ENCODE data around the gene SLC2A5. TPM values are rescaled to one million over a fixed set of nuclear protein-coding genes. Genes with fewer than 3 reads are reported as not detected.

Gene SLC2A5
- total RNA-seq, 4 donors from 2014 or later: 0.16 to 2.7 (median 0.39) TPM

GRCh38 chr1:9079988-9080704, 10.7 kb upstream of the SLC2A5 start:
- 90 to 91% methylated on average over 10 to 12 of the region's 12 CpGs for WGBS, 2 donors (ENCODE audit: low coverage in 1 of 2)
- TF ChIP-seq POLR2AphosphoS5 (IDR thresholded peaks at IDR 0.05) (no peak), POLR2A (IDR thresholded peaks at IDR 0.05) (no peak), EP300 (IDR thresholded peaks at IDR 0.05) (no peak)
- Histone ChIP-seq H3K4me3 (no peak overlapping the region), H3K4me1 (peaks cover 2 to 20% (median 5%) of the 10 kb centered on the region in 3 donors), H3K9me3 (no peaks in the 10 kb centered on the region), H3K27ac (no peak overlapping the region), H3K27me3 (no peaks in the 10 kb centered on the region), H3K36me3 (no peaks in the 10 kb centered on the region)
- no peak for ATAC-seq

DNA sequence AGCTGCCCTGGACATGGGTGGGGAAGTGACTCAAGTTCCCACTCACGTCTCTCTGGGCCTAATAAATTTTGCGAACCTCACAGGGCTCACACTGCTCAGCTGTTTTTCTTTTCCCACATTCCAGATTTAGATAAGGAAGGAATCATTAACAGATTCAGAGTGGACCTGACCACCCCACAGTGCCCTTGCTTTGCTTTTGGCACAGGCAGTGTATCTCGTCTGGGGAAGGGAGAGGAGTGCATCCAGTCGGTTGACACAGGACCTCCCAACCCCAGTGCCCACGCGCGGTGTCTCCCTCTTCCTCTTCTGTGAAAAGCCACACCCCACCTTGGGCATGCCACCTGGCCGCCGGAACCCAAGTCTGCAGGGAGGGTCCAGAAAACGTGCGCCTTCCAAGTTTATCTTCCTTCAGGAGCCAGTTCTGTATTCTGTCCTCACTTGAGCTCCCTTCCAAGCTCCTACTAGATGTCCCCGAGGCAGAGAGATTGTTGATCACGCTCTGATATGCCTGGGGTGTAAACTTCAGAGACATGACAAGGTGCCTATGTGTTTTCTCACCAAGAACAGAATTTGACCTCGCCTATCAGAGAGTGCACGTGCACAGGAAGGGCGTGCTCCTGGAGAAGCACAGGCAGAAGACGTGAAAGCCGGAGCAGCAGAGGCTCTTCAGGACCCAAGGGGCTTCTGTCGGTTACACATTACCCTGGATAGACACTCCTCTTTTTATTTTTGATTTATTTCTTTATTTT, 9.5 kb upstream of the SLC2A5 start:
- Histone ChIP-seq H3K4me1 (peaks cover 0 to 8% (median 0%) of the 10 kb centered on the region in 3 donors), H3K4me3 (no peak overlapping the region), H3K9me3 (no peaks in the 10 kb centered on the region), H3K27me3 (no peaks in the 10 kb centered on the region), H3K27ac (no peak overlapping the region), H3K36me3 (no peaks in the 10 kb centered on the region)
- TF ChIP-seq CTCF (IDR thresholded peaks at IDR 0.05) (no peak), POLR2A (IDR thresholded peaks at IDR 0.05) (no peak), EP300 (IDR thresholded peaks at IDR 0.05) (no peak), POLR2AphosphoS5 (IDR thresholded peaks at IDR 0.05) (no peak)
- WGBS, 2 donors (ENCODE audit: low coverage in 1 of 2): 79 to 85% methylated on average over 9 to 19 of the region's 19 CpGs
- ATAC-seq: no peak

GRCh38 chr1:9078015-9078751, 8.7 kb upstream of the SLC2A5 start:
- Histone ChIP-seq H3K27me3 (no peaks in the 10 kb centered on the region), H3K9me3 (no peaks in the 10 kb centered on the region), H3K4me3 (no peak overlapping the region), H3K36me3 (no peaks in the 10 kb centered on the region), H3K4me1 (peaks cover 0 to 8% (median 0%) of the 10 kb centered on the region in 3 donors), H3K27ac (no peak overlapping the region)
- no peak for TF ChIP-seq POLR2A (IDR thresholded peaks at IDR 0.05)
- TF ChIP-seq POLR2AphosphoS5 (IDR thresholded peaks at IDR 0.05): no peak
- TF ChIP-seq EP300 (IDR thresholded peaks at IDR 0.05): no peak
- no peak for TF ChIP-seq CTCF (IDR thresholded peaks at IDR 0.05)
- ATAC-seq: no peak
- WGBS, 2 donors (ENCODE audit: low coverage in 1 of 2): 77 to 80% methylated on average over 8 to 9 of the region's 9 CpGs

DNA sequence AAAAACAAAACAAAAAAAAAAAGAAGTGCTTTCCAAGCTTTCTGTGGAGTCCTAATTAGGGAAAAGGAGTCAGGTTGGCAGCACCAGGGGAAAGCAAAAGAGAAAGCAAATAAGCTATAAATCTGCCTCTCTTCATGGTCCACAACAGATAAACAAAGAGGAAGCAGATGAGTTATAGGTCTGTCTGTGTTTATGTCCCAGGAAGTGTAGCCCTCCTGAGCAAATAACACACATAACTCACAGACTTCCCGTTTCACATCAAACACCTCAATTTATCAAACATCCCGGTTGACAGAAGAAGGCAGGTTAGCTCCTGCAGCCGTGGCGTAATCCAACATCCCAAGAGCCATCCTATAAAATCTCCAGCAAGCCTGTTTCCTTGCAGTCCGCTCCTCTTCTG, 5.6 kb upstream of the SLC2A5 start:
- no peaks in the 10 kb centered on the region for H3K9me3 ChIP-seq
- no peaks in the 10 kb centered on the region for H3K27me3 ChIP-seq
- peaks cover 0 to 23% (median 0%) of the 10 kb centered on the region in 3 donors for H3K4me1 ChIP-seq
- TF ChIP-seq EP300 (IDR thresholded peaks at IDR 0.05): no peak
- no peak overlapping the region for H3K4me3 ChIP-seq
- WGBS, 2 donors (ENCODE audit: low coverage in 1 of 2): 56 to 63% methylated on average over 5 of the region's 5 CpGs
- ATAC-seq: no peak
- H3K36me3 ChIP-seq: no peaks in the 10 kb centered on the region
- no peak overlapping the region for H3K27ac ChIP-seq

GRCh38 chr1:9073143-9073542, 3.7 kb upstream of the SLC2A5 start:
- ATAC-seq: no peak
- 83 to 90% methylated on average over 3 of the region's 3 CpGs for WGBS, 2 donors (ENCODE audit: low coverage in 1 of 2)
- TF ChIP-seq CTCF (IDR thresholded peaks at IDR 0.05) (no peak), POLR2AphosphoS5 (IDR thresholded peaks at IDR 0.05) (no peak), EP300 (IDR thresholded peaks at IDR 0.05) (no peak), POLR2A (IDR thresholded peaks at IDR 0.05) (no peak)
- Histone ChIP-seq H3K27me3 (no peaks in the 10 kb centered on the region), H3K36me3 (no peaks in the 10 kb centered on the region), H3K4me3 (no peak overlapping the region), H3K27ac (no peak overlapping the region), H3K9me3 (no peaks in the 10 kb centered on the region), H3K4me1 (peaks cover 0 to 39% (median 9%) of the 10 kb centered on the region in 3 donors)

Data from gastroesophageal sphincter (tissue), 4 donors.